Epithelial cell of proximal tubule (primary cell): ENCODE measurements around the gene NFIA. TPM values are rescaled to one million over a fixed set of nuclear protein-coding genes. Genes with fewer than 3 reads are reported as not detected.
A peak's percentile ranks its signal among the peaks of the same experiment; 100 is the strongest.

Experiments used
- DNase-seq: peaks from one replicate; pipeline ENCODE4 v3.0.0-alpha.2; 2011; ENCODE audit warnings: low read depth
- H3K4me3 ChIP-seq: 2 replicates; pipeline ENCODE4 v1.5.1; 2011; ENCODE audit warnings: low read depth, mild to moderate bottlenecking, low read length
- total RNA-seq: library from RNA; depleted of rRNA; stranded (reverse); fragments of >200 nt; gene quantifications from 2 replicates; pipeline ENCODE4 v1.2.3, GENCODE V29; 2015
- TF ChIP-seq, protein P1 (sequence below): conservative IDR thresholded peaks from 2 replicates; pipeline ENCODE4 v1.5.1; 2012; ENCODE audit warnings: low read depth, mild to moderate bottlenecking, low read length

NFIA gene
- total RNA-seq, 1 donor from 2014 or later: 1.6 TPM

DNA sequence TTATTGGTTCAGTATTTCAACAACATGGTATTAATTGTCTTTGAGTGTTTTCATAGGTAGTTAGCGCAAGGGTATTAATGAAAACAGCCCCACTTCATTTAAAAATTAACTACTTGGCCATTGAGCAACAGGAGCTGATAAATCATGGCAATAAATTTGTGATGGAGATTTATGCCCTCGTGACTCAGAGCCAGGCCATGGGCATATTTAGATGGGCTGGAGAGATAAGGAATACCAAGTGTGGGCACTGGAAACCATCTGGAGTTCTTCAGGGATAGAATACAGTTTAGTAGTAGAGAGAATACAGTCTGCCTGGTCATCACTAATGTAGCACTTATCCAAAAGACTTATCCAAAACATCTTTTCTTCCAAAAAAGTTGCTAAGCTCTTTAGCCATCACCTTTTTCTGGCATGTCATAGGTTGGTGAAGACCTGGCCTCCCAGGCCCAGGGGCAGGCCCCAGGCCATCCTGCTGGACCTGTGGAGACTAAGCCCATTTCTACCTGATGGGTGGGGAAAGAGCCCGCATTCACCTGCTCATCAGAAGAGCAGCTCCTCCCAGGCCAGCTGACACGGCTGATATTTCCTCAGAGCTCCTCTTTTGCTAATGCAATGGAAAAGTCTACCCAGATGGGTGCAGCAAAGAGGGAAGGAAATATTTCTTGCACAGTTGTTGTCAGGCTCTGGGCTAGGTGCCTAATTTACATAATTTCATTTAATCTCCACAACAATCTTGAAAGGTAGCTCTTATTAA lies 404.6 kb downstream of the NFIA start:
- TF ChIP-seq, protein P1, sequence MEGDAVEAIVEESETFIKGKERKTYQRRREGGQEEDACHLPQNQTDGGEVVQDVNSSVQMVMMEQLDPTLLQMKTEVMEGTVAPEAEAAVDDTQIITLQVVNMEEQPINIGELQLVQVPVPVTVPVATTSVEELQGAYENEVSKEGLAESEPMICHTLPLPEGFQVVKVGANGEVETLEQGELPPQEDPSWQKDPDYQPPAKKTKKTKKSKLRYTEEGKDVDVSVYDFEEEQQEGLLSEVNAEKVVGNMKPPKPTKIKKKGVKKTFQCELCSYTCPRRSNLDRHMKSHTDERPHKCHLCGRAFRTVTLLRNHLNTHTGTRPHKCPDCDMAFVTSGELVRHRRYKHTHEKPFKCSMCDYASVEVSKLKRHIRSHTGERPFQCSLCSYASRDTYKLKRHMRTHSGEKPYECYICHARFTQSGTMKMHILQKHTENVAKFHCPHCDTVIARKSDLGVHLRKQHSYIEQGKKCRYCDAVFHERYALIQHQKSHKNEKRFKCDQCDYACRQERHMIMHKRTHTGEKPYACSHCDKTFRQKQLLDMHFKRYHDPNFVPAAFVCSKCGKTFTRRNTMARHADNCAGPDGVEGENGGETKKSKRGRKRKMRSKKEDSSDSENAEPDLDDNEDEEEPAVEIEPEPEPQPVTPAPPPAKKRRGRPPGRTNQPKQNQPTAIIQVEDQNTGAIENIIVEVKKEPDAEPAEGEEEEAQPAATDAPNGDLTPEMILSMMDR: no peak
- no peak overlapping the region for H3K4me3 ChIP-seq
- no peak for DNase-seq

DNA sequence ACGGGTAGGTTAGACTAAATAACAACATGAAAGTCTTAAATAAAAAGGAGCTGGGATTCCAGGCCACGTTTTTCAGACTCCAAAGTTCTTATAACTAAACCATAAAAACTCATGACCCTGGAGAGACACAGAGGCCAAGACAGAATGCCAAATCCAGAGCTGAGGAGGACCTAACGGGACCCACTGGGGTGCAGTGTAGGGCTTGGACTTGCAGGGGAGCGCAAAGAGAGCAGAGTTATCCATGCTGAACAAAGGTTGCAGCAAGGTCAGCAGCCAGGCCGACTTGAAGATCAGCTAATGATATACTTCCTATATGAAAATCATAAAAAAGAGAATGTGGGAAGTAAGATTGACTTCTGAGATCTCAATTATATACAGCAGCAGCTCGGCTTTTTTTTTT lies 405.4 kb downstream of the NFIA start:
- DNase-seq: no peak
- TF ChIP-seq, protein P1: no peak

DNA sequence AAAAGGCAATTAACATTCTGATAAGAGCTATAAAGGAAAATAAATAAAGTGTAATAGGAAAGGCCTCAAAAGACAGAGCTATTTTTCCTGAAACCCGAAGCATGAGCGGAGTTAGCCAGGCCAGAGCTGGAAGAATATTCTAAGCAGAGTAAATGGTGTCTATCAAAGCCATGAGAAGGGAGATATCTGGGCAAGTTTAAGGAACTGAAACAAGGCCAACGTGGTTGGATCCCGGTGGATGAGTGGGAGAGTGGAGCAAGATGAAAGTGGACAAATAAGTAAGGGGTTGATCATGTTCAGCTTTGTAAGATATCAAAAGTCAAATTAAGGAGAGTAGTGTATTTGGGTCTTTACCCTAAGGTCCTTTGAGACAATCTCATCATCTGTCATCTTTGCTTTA lies 408.6 kb downstream of the NFIA start:
- TF ChIP-seq, protein P1: no peak
- no peak for DNase-seq
- H3K4me3 ChIP-seq: no peak overlapping the region

More for the DNA sequence above, 405.4 kb downstream of the NFIA start:
- H3K4me3 ChIP-seq: no peak overlapping the region

DNA sequence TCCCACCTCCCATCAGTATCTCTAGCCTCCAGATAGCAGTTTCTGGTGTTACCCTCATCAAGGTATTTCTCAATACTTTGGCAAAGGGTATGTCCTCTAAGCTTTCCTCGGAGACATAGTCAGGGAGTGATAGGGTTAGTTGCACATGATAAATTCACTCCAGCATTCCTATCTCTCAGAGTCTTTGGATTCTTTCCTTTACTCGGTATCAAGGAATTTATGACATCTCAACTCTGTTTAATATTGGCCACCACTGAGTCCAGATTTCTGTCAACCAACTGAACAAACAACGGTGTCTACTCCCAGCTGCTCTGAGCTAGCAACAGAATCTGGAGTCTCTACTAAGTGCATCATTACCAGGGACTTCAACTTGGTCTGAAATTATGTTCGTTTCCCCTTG lies 409.1 kb downstream of the NFIA start:
- TF ChIP-seq, protein P1: no peak
- peak; percentile 58 for DNase-seq
- no peak overlapping the region for H3K4me3 ChIP-seq

DNA sequence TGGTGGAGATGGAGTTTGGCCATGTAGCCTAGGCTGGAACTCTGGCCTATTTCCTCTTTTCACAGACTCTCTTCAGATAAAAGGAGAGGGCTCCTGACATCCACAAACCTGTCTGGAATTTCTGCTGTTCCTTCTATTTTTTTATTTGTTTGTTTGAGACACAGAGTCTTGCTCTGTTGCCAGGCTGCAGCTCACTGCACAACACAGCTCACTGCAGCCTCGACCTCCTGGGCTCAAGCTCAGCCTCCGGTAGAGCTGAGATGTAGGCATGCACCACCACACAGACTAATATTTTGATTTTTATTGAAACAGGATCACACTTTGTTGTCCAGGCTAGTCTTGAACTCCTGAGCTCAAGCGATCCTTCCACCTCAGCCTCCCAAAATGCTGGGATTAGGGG lies 411.6 kb downstream of the NFIA start:
- no peak for DNase-seq
- H3K4me3 ChIP-seq: no peak overlapping the region
- TF ChIP-seq, protein P1: no peak

DNA sequence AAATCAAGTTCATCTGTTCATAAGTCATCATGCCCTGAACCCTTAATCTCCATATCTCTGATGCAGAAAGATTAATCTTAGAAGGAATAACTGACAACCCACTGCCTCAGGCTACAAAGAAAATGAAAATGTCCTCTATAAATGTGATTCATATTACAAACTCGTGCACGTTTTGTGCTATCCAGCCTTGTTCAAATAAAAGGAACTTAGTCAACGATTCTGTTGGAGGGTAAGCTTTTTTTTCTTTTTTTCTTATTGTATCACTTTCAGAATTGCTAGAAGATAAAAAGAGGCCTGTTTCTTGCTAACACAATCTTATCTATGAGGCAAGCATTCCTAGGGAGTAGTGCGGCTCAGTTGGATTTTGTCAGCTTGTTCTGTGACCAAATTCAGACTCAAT lies 414.1 kb downstream of the NFIA start:
- no peak overlapping the region for H3K4me3 ChIP-seq
- DNase-seq: no peak
- TF ChIP-seq, protein P1: no peak

DNA sequence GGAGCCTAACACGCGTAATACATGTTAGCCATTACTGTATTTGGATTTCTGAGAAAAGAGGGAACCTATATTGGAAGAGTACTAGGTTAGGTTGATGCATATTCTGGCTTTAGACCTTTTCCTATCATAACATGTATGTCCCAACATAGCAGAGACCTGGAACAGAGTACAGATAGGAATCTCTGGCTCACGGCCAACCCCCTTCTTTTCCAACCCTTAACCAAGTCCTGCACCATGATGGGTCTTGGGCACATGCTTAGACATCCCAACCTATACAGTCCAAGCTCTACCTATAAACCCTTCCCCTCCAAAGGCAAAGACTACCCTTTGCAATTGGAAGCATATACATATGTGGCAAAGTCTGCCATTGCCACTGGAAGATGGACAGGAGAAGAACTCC lies 414.7 kb downstream of the NFIA start:
- DNase-seq: no peak
- no peak overlapping the region for H3K4me3 ChIP-seq
- TF ChIP-seq, protein P1: no peak
